ENCODE measurements around the gene ETV3.

ETV3 gene

DNA sequence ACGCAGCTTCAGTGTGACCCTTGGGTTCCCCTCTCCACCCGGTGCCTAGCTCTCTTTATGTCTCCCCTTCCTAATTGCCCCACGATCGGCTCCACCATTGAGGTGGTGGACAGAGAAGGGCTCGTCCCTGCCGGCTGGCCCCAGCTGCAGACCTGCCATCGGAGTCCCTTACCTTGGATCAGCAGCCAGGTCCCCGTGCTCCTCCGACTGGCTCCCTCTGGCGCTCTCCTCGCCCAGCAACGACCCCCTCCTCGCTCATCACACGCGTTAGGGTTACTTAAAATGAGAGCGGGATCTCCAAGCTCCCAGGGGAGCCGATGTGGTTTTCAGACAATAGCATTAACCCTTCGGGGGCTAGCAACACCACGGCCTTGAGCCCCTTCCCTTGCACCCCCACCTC is 30.5 kb downstream of the ETV3 start:
- DNase-seq (ENCODE audit: low spot score) = no peak
- TF ChIP-seq, protein P1, sequence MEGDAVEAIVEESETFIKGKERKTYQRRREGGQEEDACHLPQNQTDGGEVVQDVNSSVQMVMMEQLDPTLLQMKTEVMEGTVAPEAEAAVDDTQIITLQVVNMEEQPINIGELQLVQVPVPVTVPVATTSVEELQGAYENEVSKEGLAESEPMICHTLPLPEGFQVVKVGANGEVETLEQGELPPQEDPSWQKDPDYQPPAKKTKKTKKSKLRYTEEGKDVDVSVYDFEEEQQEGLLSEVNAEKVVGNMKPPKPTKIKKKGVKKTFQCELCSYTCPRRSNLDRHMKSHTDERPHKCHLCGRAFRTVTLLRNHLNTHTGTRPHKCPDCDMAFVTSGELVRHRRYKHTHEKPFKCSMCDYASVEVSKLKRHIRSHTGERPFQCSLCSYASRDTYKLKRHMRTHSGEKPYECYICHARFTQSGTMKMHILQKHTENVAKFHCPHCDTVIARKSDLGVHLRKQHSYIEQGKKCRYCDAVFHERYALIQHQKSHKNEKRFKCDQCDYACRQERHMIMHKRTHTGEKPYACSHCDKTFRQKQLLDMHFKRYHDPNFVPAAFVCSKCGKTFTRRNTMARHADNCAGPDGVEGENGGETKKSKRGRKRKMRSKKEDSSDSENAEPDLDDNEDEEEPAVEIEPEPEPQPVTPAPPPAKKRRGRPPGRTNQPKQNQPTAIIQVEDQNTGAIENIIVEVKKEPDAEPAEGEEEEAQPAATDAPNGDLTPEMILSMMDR (conservative IDR thresholded peaks at IDR 0.05; ENCODE audit: low read depth) = no peak
- ChIA-PET CTCF (interaction anchor here (1.4 kb wide), 1 partner anchor 49 kb away, joined by 3 read pairs; no protein-coding TSS in a partner anchor), POLR2A (ENCODE audit: low non-redundant PET) (no interaction called here)
- H3K27ac ChIP-seq = no peak overlapping the region

DNA sequence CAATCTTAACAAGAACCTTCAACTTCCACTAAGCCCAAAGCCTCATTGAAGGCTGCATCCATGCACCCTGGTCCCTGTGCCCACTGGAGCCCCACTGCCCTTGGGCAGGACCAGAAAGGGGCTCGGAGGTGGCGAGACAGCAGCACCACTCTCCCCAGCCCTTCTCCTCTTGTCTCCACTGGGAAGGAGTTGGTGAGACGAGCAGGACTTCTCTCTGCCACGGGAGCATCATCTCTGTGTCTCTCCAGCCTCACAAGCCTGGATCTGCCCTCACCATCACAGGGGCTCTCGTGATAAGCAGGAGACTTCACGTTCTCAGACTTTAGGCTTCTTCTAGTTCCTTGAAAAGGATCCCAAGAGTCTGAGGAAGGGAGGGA is 31.4 kb downstream of the ETV3 start:
- TF ChIP-seq, protein P1 (conservative IDR thresholded peaks at IDR 0.05; ENCODE audit: low read depth) = no peak
- H3K27ac ChIP-seq = no peak overlapping the region
- DNase-seq (ENCODE audit: low spot score) = no peak
- POLR2A ChIA-PET (ENCODE audit: low non-redundant PET) = no interaction called here
- CTCF ChIA-PET = interaction anchor here (1.4 kb wide), 1 partner anchor 49 kb away, joined by 3 read pairs; no protein-coding TSS in a partner anchor

DNA sequence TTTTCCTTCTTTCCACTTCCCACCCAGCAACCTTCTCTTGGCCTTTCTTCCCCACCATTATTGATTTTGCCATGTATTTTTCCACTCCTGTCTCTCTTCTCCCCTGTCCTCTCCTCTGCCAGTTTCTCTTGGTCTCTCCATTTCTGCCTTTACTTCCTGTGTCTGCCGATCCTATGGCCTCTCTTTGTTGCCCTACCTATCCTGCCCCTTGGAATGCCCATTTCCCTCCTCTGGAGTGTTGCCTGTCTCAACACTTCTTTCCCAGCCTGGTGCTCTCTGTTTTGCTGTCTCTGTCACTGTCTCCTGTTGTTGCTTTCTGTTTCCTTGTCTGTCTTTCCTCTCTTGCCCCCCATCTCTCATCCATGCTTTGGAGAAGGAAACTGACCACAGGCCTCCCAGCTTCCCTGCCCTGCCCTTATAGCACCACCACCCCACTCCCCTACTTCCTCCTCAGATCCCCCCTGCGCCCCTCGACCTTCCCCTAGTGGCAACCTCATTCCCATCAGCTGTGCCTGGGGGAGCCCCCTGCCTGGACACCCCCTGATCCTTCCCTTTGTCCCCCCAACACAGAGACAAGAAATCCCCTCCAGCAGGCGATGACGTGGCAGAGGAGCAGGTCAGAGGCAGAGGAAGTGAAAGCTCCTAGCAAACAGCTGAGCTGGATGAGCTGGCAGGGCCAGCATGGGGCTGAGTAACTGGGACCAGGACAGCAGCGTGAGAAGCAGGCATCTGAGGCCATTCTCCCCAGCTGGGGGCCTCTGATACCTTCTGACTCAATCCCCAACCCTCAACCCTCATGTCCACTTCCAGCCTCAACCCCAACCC is 32.0 kb downstream of the ETV3 start:
- TF ChIP-seq, protein P1 (conservative IDR thresholded peaks at IDR 0.05; ENCODE audit: low read depth) = no peak
- peak; percentile 59 for DNase-seq (ENCODE audit: low spot score)
- POLR2A ChIA-PET (ENCODE audit: low non-redundant PET) = no interaction called here
- no peak overlapping the region for H3K27ac ChIP-seq
- CTCF ChIA-PET = interaction anchor here (1.6 kb wide), 1 partner anchor 50 kb away, joined by 4 read pairs; no protein-coding TSS in a partner anchor

DNA sequence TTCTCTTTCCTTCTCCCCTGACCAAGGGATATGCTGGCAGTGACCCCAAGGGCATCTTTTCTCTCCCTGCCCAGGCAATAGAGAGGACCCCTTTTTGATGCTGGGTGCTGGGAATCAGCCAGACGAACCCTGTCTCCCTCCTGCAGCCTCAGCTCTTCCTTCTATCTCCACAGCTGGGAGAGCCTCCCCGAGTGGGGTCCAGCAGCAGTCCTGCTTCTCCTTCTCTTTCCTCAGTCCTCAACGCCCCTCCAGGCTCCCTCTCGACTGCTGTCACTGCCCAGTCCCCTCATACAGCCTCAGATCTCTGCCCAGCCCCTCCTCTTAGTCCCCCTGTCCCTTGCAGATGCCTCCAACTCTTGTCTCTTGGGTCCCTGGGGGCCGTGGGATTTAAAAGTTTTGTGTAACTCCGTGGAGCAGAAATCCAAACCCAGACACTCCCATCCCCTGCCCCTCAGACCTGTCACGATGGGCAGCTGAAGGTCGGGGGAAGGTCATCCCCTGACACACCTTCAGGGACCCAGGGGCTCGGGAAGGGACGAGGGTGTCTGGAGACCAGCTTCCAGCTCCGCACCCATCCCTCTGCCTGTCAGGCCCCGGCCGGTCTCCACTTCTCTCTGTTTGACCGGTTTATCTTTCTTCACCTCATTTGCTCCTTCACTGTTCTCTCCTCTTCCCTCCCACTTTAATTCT is 32.8 kb downstream of the ETV3 start:
- TF ChIP-seq, protein P1 (conservative IDR thresholded peaks at IDR 0.05; ENCODE audit: low read depth) = no peak
- ChIA-PET CTCF (interaction anchor here (0.7 to 1.6 kb wide), 3 partner anchors 9 to 51 kb away, joined by 3 to 4 read pairs (median 3); no protein-coding TSS in a partner anchor), POLR2A (ENCODE audit: low non-redundant PET) (interaction anchor here (0.7 kb wide), 1 partner anchor 15 kb away, joined by 4 read pairs; no protein-coding TSS in a partner anchor)
- DNase-seq (ENCODE audit: low spot score) = no peak
- H3K27ac ChIP-seq = no peak overlapping the region

DNA sequence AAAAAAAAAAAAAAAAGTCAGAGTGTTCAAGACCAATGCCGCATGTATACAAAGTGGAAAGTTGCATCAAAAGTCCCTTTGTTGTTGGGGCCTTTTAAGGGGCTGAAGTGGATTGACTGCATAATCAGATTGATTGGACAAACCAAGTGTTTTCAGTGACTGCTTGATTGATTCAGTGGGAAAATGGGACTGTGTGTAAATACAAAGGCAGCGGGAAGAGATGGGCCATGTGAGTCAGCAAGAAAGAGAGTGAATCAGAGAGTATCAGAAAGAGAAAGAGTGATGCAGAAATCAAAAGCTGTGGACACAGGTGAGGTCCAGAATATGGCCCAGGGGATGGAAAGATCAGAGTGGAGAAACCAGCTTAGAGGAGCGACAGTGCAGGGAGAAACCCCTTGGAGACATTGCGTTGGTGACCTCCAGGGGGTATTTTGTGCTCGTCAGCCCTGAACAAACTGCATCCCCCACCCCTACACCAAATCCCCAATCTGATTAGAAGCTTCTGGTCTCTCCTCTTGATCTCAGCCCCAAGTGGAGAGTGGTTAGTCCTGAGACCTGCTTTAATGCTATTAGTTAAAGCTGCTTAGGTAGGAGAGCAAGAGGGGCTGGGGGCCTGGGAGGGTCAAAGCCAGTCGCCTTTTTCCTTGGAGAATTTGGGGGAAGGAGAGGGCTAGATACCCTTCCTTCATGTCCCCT is 33.4 kb downstream of the ETV3 start:
- CTCF ChIA-PET = interaction anchor here (0.7 to 1.6 kb wide), 3 partner anchors 10 to 52 kb away, joined by 3 to 4 read pairs (median 3); no protein-coding TSS in a partner anchor
- POLR2A ChIA-PET (ENCODE audit: low non-redundant PET) = interaction anchor here (0.7 kb wide), 1 partner anchor 15 kb away, joined by 4 read pairs; no protein-coding TSS in a partner anchor
- TF ChIP-seq, protein P1 (conservative IDR thresholded peaks at IDR 0.05; ENCODE audit: low read depth) = no peak
- DNase-seq (ENCODE audit: low spot score) = no peak
- H3K27ac ChIP-seq = no peak overlapping the region

DNA sequence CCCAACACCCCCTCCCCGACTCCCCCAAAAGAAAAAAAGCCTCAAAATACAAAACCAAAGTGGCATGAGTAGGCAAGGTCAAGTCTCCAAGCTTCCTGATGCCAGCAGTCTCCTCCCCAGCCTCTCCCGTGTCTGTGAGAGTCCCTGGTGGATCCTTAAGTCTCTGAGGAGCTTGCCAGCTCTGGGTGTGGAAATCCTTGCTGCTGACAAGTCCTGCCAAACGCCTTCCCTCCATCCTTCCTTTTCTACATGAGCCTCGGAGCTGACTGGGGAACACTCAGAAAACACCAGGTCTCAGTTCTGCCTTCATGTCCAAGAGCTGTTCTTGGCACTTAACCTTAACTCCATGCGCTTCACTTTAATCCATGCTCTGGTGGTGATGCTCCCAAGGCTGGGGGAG is 34.9 kb downstream of the ETV3 start:
- POLR2A ChIA-PET (ENCODE audit: low non-redundant PET) = no interaction called here
- no peak for DNase-seq (ENCODE audit: low spot score)
- H3K27ac ChIP-seq = no peak overlapping the region
- CTCF ChIA-PET = no interaction called here
- TF ChIP-seq, protein P1 (conservative IDR thresholded peaks at IDR 0.05; ENCODE audit: low read depth) = no peak
